Adipose tissue (tissue), 3 donors: ENCODE data around the gene GPSM1. TPM values are rescaled to one million over a fixed set of nuclear protein-coding genes. Genes with fewer than 3 reads are reported as not detected.
"Not testable (repeated sequence)": the region's sequence is repeated elsewhere in the genome, so short reads cannot be mapped to it uniquely, and the experiment has no call there.

ENCODE experiments used
- H3K27ac ChIP-seq: one replicate; pipeline ENCODE4 v1.5.1; 2013; ENCODE audit warnings: low read depth, low read length
- WGBS, 3 donors: extraction: QIAGEN DNeasy Blood & Tissue Kit; methylation state at CpG; one replicate each; pipeline ENCODE4 v1.1.7; 2013; 5-methylcytosine and 5-hydroxymethylcytosine counted together
- polyA plus RNA-seq, 3 donors: library from polyadenylated mRNA; stranded (reverse); fragments of 200-250 nt; gene quantifications; one replicate each; pipeline ENCODE4 v1.2.3, GENCODE V29; 2013
- donor health status: healthy with polysubstance abuse.
- donor health status: Bipolar disorder and iron deficiency.
- donor health status: healthy.

Gene GPSM1
- polyA plus RNA-seq, 3 donors = 5.8 to 14.9 (median 11.0) TPM

DNA sequence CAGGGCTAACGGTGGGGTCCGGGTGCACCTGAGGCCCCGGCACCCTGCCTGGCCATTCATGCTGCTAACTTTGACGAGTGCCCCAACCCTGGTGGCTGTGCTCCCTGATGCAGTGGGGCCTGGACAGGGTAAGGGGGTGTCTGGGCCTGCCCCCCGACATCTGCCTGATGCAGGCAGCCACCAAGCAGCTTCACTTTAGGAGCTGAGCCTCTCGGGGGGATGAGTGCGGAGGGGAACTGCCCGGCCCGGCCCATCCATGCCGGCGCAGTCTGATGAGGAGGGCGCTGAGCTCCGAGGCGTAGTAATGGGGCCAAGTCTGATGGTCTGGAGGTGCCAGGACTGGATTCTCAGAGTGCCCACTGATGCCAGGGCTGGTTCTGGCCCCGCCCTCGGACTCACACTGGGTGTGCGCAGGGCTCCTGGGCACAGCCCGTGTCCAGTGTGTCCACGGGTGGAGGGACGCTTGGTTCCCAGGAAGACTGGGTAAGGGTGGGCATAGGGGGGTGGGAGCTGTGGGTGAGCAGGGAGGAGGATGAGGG is 19.7 kb downstream of the GPSM1 start:
- 83 to 87% (median 86%) methylated on average over 20 of the region's 20 CpGs for WGBS, 3 donors
- H3K27ac ChIP-seq = no peak overlapping the region

DNA sequence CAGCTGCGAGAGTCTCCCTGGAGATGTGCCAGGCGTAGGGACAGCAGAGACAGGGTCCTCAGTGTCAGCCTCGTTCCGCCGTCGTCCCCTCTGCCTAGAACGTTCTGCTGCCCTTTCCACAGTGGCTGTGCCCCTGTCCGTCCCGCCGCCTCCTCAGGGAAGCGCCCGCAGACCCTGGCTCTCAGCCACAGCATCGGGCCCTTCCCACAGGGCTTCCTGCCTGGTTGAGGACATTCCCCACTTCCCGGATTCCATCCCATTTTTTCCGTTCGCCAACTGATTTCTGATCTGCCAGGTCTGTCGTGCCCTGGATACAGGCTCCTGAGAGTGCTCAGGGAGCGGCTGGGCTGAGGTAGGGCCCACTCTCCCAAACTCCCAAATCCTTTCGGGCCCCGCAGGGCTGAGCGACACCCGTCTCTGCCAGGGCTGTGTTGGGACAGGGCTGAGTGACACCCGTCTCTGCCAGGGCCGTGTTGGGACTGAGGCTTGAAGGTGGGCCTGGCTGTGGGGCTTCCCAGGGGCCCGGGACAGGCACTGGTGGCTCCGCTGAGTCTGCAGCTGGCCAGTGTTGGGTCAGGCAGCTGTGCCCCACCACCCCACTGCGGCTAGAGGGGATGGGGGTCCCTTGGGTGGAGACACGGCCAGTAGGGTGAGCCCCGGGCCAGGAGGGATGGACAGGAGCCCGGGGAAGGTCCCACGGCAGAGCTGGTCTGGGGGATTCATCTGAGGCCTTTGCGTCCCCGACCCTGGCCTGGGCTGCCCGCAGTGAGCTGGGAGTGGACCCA is 20.3 kb downstream of the GPSM1 start:
- H3K27ac ChIP-seq = no peak overlapping the region
- 75 to 83% (median 77%) methylated on average over 29 to 34 of the region's 34 CpGs for WGBS, 3 donors

DNA sequence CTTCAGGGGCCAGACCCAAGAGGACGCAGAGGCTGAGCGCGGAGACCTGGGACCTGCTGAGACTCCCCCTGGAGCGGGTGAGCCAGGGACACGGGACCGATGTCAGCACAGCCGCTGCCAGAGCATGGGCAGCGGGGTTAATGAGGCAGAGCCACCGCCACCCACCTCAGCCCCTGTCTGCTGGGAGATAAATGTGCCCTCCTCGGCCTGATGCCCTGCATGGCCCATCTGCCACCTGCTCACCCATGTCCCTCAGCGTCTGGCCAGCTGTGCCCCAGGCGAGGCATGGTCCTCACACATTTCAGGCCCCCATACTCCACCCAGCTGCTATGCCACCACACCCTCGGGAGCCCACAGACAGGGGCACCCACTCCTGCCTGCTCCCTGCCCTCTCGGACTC is 21.4 kb downstream of the GPSM1 start:
- 82 to 93% (median 91%) methylated on average over 11 to 14 of the region's 14 CpGs for WGBS, 3 donors
- no peak overlapping the region for H3K27ac ChIP-seq

DNA sequence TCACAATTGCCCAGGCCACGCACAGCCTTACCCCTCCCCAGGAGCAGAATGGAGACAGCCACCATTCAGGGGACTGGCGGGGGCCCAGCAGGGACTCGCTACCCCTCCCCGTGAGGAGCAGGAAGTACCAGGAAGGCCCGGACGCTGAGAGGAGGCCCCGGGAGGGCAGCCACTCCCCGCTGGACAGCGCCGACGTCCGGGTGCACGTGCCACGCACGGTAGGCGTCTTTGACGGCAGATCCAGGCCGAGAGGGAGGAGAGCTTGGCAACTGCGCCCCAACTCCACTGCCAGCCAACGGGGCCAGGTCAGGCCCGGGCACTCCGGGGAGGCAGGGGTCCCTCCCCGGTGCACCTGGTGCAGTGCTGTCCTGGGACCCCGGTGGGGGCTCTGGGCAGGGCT is 22.2 kb downstream of the GPSM1 start:
- WGBS, 3 donors = 86 to 91% (median 89%) methylated on average over 17 to 24 of the region's 24 CpGs
- no peak overlapping the region for H3K27ac ChIP-seq

DNA sequence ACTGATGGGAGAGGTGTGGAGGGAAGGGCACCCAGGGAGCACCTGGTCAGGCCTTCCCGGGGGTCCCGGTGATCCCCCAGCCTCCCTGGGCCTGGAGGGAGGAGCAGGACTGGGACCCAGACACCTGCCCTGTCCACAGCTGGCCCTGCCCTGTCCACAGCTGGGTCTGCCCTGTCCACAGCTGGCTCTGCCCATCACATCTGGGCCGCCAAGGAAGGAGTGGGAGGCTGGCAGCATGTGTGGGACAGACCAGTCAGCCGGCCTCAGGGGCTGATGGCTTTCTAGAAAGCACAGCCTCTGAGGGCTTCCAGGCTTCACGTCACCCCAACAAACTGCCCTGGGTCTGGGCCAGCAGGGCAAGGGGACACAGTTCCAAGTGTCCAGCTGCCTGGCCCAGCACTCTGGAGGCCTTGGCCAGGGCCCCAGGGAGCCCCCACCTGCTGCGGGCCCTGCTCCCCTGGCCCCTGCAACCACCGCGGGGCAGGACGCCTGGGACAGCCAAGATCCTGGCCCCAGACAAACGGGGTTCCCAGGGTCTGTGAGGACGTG is 24.0 kb downstream of the GPSM1 start:
- WGBS, 3 donors = 80 to 86% (median 84%) methylated on average over 11 of the region's 11 CpGs
- H3K27ac ChIP-seq = no peak overlapping the region

DNA sequence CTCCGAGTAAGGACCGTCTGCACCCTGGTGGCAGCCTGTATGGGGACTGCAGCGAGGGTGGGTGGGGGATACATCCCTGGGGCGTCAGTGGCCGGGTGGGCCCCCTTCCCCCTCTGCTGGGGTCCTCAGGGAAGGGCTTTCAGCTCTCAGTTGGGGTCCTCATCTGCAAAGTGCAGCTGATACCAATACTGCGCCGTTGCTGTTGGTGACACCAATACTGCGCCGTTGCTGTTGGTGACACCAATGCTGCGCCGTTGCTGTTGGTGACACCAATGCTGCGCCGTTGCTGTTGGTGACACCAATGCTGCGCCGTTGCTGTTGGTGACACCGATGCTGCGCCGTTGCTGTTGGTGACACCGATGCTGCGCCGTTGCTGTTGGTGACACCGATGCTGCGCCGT is 24.5 kb downstream of the GPSM1 start:
- not testable (repeated sequence) for H3K27ac ChIP-seq
- WGBS, 3 donors = 92 to 97% (median 96%) methylated on average over 13 to 22 of the region's 24 CpGs

DNA sequence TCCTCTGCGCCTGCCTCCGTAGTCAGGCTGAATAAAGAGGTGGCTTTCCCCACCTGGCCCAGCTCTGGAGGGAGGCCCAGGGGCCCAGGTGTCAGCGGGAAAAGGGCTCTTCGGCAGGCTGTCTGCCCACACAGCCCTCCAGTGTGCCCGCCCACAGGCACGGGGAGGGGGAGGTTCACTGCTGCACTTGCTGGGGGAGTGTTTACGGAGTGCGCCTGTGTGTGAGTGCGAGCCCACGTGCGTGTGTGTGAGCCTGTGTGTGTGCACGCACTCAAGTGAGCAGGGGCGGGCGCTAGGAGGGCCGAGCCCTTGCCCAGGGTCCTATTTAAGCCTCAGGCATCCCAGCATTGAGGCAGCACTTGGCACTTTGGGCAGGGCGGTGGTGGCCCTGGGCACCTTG is 25.3 kb downstream of the GPSM1 start:
- H3K27ac ChIP-seq = no peak overlapping the region
- 78 to 80% (median 79%) methylated on average over 16 of the region's 16 CpGs for WGBS, 3 donors

DNA sequence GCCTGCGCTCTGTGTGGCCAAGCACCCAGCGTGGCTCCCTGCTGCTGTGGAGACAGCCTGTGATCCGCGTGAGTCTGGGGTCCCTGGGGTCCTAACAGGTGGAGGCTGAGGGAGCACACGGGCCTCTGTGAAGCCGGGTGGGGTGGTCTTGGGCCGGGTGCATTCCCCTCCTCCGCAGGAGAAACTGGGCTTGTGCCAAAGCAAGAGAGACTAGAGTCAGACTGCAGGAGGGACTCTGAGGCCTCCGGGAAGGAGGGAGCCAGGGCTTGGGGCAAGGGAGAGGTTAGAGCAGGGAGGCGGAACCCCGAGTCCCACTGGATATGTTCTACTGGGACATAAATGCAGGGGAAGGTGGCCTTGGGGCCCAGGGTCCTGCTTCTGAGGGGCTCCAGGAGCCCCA is 25.7 kb downstream of the GPSM1 start:
- H3K27ac ChIP-seq = no peak overlapping the region
- WGBS, 3 donors = 79 to 87% (median 84%) methylated on average over 11 of the region's 11 CpGs

DNA sequence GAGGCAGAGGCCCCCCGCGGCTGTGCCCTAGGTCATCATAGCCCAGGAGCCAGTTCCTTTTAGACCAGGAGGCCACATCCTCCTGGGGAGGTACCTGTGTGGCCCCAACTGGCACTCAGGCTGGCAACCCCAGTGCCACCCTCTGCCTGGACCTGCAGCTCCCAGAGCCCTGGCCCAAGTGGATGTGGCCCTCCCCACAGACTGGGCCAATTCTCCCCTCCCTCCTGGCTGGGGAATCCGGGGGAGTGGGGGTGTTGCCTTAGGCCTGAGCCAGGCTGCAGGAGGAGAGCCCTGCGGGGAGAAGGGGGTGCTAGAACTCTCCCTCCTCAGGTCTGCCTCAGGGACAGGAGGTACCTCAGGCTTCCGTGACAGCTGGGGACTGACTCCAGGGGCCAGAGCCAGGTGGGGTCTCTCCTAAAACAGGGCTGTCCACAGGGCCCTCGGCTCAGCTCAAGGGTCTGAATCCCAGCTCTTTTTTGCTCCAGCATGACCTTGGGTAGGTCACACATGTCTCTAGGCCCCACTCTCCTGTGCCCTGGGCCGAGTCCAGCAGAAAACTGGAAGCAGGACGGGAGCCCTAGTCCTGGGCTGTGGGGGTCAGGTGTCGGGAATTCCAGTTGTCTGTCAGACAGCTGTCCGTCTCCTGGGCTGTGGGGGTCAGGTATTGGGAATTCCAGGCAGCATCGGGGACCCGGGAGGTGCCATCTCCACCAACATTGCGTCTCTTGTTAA is 26.6 kb downstream of the GPSM1 start:
- WGBS, 3 donors = 71 to 73% (median 72%) methylated on average over 12 to 13 of the region's 13 CpGs
- no peak overlapping the region for H3K27ac ChIP-seq

DNA sequence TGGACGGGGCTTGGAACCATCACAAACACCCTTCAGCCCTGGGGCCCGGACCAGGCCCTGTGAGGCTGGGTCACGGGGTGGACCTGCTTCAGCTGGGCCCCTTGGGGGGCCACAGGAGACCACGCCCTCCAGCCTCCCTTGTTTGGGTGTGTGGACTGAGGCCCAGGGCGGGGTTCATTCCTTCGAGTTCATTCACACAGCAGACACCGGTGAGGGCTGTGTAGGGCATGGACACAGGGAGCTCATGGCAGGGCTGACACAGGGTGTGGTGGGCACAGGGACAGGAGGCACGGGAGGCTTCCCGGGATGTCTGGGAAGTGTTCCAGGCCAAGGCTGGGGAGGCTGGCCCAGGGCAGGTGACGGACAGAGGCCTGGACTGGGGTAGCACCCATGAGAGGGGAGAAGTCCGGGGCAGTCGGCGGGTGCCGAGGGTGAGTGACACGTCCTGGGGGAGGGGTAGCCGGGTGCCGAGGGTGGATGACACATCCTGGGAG is 27.3 kb downstream of the GPSM1 start:
- H3K27ac ChIP-seq = no peak overlapping the region
- 49 to 58% (median 53%) methylated on average over 17 of the region's 17 CpGs for WGBS, 3 donors

DNA sequence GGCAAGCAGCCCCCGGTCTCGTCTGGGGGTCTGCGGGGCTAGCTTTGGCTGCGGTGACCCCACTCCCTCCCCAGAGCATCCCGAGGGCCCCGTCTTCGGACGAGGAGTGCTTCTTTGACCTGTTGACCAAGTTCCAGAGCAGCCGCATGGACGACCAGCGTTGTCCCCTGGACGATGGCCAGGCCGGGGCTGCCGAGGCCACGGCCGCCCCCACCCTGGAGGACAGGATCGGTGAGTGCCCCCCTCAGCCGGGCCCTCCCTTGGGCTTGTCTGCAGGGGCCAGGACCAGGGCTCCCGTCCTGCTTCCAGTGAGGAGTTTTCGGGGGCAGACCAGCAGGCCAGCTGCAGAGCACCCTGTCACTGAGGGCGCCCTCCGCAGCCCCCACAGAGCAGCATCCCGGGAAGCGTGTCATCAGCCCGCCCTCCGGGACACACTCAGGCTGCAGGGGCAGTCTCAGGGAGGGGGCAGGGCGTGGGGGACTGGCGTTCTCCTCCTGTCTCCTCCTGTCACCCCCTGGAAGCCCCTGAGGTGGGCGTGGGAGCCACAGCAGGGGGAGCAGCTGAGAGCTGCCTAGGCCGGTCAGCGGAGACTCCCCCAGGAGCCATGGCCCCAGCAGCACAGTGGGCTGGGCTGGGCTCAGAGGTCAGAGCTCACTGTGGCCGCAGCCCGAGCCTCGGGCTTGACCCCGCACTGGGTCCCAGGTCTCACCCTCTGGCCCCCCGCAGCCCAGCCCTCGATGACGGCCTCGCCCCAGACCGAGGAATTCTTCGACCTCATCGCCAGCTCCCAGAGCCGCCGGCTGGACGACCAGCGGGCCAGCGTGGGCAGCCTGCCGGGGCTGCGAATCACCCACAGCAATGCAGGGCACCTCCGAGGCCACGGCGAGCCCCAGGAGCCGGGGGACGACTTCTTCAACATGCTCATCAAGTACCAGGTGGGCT is 28.5 kb downstream of the GPSM1 start:
- no peak overlapping the region for H3K27ac ChIP-seq
- WGBS, 3 donors = 65 to 81% (median 78%) methylated on average over 53 to 54 of the region's 54 CpGs

DNA sequence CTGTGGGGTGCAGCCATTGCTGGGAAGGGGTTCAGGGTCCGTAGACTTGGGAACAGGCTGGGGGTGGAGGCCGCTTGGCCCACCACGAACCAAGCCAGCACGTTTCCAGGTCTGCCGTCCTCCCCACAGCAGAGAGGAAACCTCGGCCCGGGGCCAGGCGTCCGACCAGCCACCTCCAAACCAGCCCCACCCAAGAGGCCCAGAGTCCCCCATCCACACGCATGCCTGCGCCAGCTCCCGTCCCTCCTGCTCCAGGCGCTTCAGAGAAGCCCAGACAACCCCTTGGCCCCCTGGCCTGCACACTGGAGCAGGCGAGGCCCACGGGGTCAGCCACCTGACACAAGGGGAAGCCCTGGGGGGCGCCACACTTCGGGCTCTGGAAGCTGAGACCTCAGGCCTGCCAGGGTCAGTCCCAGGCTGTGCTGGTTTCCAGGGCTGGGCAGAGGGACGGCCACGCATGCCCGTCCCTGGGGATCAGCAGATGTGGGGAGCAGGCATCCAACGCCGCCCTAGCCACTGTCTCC is 29.9 kb downstream of the GPSM1 start:
- no peak overlapping the region for H3K27ac ChIP-seq
- 75 to 92% (median 78%) methylated on average over 18 to 22 of the region's 22 CpGs for WGBS, 3 donors

DNA sequence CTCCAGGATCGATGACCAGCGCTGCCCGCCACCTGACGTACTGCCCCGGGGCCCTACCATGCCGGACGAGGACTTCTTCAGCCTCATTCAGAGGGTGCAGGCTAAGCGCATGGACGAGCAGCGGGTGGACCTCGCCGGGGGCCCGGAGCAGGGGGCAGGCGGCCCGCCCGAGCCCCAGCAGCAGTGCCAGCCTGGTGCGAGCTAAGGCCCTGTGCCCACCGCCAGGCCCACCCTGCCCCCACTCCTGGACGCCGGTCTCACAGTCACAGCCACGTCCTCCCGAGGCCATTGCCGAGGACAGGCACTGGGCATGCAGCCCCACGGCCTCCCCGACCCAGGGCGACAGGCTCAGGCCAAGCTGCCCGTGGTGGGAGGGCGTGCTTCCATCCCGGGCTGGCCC is 30.7 kb downstream of the GPSM1 start:
- no peak overlapping the region for H3K27ac ChIP-seq
- WGBS, 3 donors = 90 to 93% (median 91%) methylated on average over 28 to 29 of the region's 29 CpGs

DNA sequence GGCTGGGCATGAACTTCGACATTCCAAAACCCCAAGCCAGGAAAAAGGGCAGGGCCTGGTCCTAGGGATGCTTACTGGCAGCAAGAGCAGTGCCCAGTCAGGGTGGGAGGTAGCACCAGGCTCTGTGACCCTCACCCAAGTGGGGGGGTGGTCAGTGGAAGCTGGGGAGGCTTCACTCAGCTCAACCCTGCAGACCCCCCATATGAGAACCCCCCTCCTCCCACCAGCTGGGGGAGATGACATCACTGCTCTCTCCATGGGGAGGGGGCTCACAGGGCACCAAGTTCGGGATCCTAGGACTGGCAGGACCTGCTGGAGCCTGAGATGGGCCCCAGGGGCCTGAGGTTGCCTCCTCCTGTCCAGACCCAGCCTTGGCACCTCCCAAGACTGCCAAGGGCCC is 31.5 kb downstream of the GPSM1 start:
- H3K27ac ChIP-seq = no peak overlapping the region
- WGBS, 3 donors = 66 to 71% (median 69%) methylated on average over 2 of the region's 2 CpGs

DNA sequence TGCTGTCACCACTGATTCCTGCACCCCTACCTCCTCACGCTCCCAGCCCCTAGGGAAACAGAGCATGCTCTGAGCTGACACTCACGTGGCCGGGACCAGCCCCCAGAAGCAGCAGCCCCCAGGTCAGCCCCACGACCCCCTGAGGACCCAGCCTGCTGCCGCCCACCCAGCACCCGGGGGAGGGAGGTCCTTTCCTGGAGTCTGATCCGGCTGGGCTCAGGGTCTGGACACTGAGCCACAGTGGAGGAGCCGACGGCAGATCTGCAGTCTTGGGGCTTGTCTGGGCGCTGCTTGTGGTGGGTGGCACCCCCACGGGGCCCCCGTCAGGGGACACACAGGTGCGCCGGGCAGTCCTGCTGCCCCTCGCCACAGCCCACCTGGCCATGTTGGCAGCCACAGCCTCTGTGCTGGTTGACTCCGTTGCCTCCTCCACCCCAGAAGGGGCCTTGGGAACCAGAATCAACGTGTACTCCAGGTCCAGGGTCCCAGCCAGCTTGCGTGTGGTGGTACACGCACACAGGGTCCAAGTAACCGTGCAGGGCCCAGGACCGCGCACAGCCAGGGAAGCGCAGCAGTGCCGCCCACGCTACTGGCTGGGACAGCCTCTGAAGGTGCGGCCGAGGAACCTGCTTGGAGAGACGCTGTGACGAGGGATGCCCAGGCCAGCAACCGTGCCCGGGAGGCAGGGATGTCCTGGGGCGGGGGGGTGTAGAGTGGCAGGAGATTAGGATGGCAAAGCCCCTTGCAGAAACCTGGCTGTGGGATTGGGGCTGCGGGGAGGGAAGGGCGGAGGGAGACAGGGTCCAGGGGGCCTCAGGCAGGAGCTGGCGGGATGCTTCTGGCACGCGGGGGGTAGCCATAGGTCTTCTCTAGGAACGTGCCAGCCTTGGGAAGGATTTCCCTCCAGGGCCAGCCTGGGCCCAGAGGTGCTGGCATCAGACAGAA is 32.7 kb downstream of the GPSM1 start:
- H3K27ac ChIP-seq = no peak overlapping the region
- WGBS, 3 donors = 81 to 84% (median 82%) methylated on average over 38 of the region's 38 CpGs

DNA sequence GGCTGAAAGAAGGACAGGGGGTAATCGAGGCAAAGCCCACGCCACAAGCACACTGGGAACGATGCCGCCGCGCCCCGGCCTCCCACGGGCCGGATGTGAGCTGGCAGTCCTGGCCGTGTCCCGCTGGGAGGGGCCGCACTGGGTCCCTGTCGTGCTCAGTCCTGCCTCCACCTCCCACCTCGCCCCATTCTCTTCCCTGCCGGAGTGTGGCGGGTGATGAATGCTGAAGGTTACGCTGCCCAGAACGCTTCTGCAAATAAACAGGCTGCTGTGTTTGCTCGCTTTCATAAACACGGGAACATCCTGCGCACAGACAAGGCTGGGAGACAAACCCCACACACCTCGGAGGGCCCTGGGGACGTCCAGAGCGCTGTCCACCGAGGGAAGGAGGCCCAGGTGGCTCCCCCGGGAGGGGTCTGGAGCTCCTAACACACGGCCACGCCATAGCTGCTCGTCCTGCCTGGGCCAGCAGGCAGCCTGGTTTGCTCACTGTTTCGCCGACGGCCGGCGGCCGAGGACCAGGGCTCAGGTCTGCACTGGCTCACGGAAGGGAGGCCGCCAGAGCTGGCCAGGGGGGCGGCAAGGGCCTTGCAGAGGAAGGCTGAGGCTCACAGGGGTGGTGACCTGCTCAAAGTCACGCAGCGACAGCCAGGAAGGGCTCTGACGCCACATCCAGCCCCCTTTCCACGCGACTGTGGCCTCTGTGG is 33.9 kb downstream of the GPSM1 start:
- 71 to 86% (median 76%) methylated on average over 42 to 43 of the region's 43 CpGs for WGBS, 3 donors
- H3K27ac ChIP-seq = no peak overlapping the region
